Tibial nerve (tissue), 4 donors: ENCODE data around the gene SH2D3C. TPM values are rescaled to one million over a fixed set of nuclear protein-coding genes. Genes with fewer than 3 reads are reported as not detected.

Experiments used
- DNase-seq, 2 donors: peaks; one replicate each; pipeline ENCODE4 v3.0.0-alpha.2; 2019; ENCODE audit warnings: low spot score in 2 of 2
- H3K27ac ChIP-seq, 4 donors: fragments of 200-600 bp; sonication (generic) in 3 of 4; one replicate each; pipeline ENCODE4 v1.5.1; 2017 to 2019; ENCODE audit warnings: mild to moderate bottlenecking in 1 of 4
- H3K27me3 ChIP-seq, 2 donors: fragments of 200-600 bp; sonication (generic) in 1 of 2; one replicate each; pipeline versions ENCODE4 v1.5.1 to v1.6.0; 2017 to 2019
- H3K36me3 ChIP-seq, 3 donors: fragments of 200-600 bp; sonication (generic); one replicate each; pipeline ENCODE4 v1.5.1; 2018 to 2019
- H3K4me1 ChIP-seq, 4 donors: fragments of 200-600 bp; sonication (generic) in 3 of 4; one replicate each; pipeline ENCODE4 v1.5.1; 2017 to 2019
- H3K4me3 ChIP-seq, 4 donors: fragments of 200-600 bp; sonication (generic) in 3 of 4; one replicate each; pipeline ENCODE4 v1.5.1; 2017 to 2019; ENCODE audit warnings: mild to moderate bottlenecking in 1 of 4, moderate library complexity in 1 of 4
- H3K9me3 ChIP-seq, 4 donors: fragments of 200-600 bp; sonication (generic) in 3 of 4; one replicate each; pipeline ENCODE4 v1.5.1; 2017 to 2019
- EP300 ChIP-seq, 2 donors: sonication (generic); formaldehyde crosslinking; IDR thresholded peaks; one replicate each; pipeline ENCODE4 v1.6.1; 2017; ENCODE audit warnings: antibody characterized with exemption in 2 of 2, mild to moderate bottlenecking in 1 of 2
- POLR2A ChIP-seq, 2 donors: fragments of 450-650 bp; IDR thresholded peaks; one replicate each; pipeline ENCODE4 v1.6.1; 2017; ENCODE audit warnings: antibody characterized with exemption in 2 of 2, mild to moderate bottlenecking in 2 of 2, moderate library complexity in 2 of 2
- WGBS, 2 donors: methylation state at CpG; one replicate each; pipeline ENCODE4 v1.1.5; 2018; 5-methylcytosine and 5-hydroxymethylcytosine counted together
- total RNA-seq, 4 donors: library from RNA; depleted of rRNA; stranded (reverse); fragments of >200 nt; gene quantifications; one replicate each; pipeline ENCODE4 v1.1.0, GENCODE V29; 2016
- TF ChIP-seq, protein P1 (sequence below), 5 experiments: fragments of 200-600 bp in 3 of 5; fragments of 450-650 bp in 2 of 5; sonication (generic) in 3 of 5; IDR thresholded peaks; one replicate each; pipeline ENCODE4 v1.5.1; 2016 to 2019; ENCODE audit warnings: antibody characterized with exemption in 5 of 5, mild to moderate bottlenecking in 3 of 5, moderate library complexity in 2 of 5

SH2D3C gene
- total RNA-seq, 4 donors from 2014 or later: 4.2 to 18.9 (median 13.4) TPM

DNA sequence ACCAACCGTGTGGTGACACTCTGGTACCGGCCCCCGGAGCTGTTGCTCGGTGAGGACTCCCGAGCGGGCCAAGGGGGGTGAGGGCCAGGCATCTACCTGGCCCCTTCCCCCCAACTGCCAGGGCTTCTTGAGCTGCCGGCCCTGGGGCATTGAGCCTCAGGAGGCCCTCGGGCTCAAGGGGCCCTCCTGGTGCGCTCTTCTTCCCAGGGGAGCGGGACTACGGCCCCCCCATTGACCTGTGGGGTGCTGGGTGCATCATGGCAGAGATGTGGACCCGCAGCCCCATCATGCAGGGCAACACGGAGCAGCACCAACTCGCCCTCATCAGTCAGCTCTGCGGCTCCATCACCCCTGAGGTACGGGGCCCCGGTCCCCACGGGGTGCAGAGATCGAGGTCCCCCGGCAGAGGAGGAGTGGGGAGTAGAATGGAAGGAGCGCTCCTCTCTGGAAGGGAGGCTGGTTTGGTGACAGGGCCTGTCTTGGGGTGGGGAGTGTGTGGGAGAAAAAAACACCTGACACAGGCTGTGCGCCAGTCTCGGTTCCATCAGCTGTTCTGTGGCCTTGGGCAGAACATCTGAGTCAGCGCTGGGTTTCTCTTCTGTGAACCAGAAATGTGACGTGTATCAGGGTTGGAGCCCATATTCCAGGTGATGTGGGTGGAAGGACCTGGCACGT is 10.0 kb upstream of the SH2D3C start:
- H3K4me3 ChIP-seq: no peak overlapping the region
- H3K27ac ChIP-seq: peak overlapping the region in 1 of 4 donors; percentile 3
- no peak for DNase-seq
- H3K9me3 ChIP-seq: no peaks in the 10 kb centered on the region
- TF ChIP-seq, protein P1, sequence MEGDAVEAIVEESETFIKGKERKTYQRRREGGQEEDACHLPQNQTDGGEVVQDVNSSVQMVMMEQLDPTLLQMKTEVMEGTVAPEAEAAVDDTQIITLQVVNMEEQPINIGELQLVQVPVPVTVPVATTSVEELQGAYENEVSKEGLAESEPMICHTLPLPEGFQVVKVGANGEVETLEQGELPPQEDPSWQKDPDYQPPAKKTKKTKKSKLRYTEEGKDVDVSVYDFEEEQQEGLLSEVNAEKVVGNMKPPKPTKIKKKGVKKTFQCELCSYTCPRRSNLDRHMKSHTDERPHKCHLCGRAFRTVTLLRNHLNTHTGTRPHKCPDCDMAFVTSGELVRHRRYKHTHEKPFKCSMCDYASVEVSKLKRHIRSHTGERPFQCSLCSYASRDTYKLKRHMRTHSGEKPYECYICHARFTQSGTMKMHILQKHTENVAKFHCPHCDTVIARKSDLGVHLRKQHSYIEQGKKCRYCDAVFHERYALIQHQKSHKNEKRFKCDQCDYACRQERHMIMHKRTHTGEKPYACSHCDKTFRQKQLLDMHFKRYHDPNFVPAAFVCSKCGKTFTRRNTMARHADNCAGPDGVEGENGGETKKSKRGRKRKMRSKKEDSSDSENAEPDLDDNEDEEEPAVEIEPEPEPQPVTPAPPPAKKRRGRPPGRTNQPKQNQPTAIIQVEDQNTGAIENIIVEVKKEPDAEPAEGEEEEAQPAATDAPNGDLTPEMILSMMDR (IDR thresholded peaks at IDR 0.05): no peak
- no peak for TF ChIP-seq POLR2A (IDR thresholded peaks at IDR 0.05)
- no peak for TF ChIP-seq EP300 (IDR thresholded peaks at IDR 0.05)
- 84 to 86% methylated on average over 14 to 26 of the region's 26 CpGs for WGBS, 2 donors
- H3K4me1 ChIP-seq: peaks cover 0 to 52% (median 22%) of the 10 kb centered on the region in 4 donors
- H3K27me3 ChIP-seq: no peaks in the 10 kb centered on the region
- H3K36me3 ChIP-seq: peaks cover 8 to 59% (median 35%) of the 10 kb centered on the region in 3 donors

DNA sequence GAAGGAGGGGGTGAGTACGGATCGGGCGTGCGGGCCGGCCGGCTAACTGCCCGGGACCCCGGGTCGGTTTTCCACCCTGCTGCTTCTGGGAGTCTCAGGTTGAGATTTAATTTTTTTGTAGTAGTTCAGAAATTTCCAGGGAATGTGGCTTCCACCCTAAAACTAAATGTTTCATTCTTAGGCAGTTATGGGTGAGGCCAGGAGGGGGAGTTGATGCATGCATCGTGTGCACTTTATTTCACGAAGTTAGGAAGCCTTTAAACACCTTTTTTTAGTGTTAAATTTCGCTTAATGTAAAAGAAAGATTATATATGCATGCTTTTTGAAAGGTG is 8.3 kb upstream of the SH2D3C start:
- WGBS, 2 donors: 3% methylated on average over 11 to 12 of the region's 12 CpGs
- no peaks in the 10 kb centered on the region for H3K27me3 ChIP-seq
- TF ChIP-seq POLR2A (IDR thresholded peaks at IDR 0.05): no peak
- TF ChIP-seq EP300 (IDR thresholded peaks at IDR 0.05): no peak
- TF ChIP-seq, protein P1 (IDR thresholded peaks at IDR 0.05): peak in 2 of 5 experiments; percentile 42 to 49
- DNase-seq: no peak
- H3K27ac ChIP-seq: peak overlapping the region in 3 of 4 donors; percentile 86 to 96 (median 88)
- peaks cover 8 to 48% (median 35%) of the 10 kb centered on the region in 3 donors for H3K36me3 ChIP-seq
- peaks cover 0 to 60% (median 27%) of the 10 kb centered on the region in 4 donors for H3K4me1 ChIP-seq
- no peaks in the 10 kb centered on the region for H3K9me3 ChIP-seq
- peak overlapping the region; percentile 50 to 100 (median 76) for H3K4me3 ChIP-seq

DNA sequence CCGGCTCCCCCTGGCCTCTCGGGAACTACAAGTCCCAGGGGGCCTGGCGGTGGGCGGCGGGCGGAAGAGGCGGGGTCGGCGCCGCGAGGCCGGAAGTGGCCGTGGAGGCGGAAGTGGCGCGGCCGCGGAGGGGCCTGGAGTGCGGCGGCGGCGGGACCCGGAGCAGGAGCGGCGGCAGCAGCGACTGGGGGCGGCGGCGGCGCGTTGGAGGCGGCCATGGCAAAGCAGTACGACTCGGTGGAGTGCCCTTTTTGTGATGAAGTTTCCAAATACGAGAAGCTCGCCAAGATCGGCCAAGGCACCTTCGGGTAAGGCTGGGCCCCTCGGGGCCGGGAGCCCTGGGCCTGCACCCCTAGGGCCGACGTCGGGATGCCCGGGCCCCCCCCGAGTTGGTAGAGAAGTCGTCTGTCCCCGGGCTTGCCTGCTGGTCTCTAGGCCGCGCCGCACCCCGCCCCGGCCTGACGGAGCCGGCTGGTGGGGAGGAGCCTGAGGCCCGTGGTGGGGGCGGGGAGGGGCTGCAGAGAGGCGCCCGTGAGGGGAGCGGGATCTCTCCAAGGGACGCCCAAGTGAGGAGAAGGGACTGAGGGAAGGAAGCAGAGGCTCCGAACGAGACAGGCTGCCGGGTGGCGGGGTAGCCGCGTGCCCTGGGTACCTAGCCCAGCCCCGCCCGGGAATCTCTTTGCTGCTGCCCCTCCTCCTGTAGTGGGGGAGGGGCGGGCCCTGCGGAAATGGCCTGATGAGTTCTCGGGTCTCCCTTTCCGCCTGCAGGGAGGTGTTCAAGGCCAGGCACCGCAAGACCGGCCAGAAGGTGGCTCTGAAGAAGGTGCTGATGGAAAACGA is 7.7 kb upstream of the SH2D3C start, which contains the start of gene CDK9:
CDK9 (plus strand) TSS at position 102 of the 840 bp plus-strand sequence; CDS start at position 217, 115 bp downstream.
- Histone ChIP-seq H3K27me3 (no peaks in the 10 kb centered on the region), H3K27ac (peak within 1 kb of the TSS; percentile 86 to 97 (median 92)), H3K36me3 (peaks cover 8 to 42% (median 35%) of the 10 kb centered on the region in 3 donors), H3K4me1 (peaks cover 0 to 60% (median 27%) of the 10 kb centered on the region in 4 donors), H3K4me3 (peak within 1 kb of the TSS; percentile 50 to 100 (median 76)), H3K9me3 (no peaks in the 10 kb centered on the region)
- DNase-seq: peak; percentile 81 to 84
- 0 to 1% methylated on average over 25 to 30 of the region's 75 CpGs for WGBS, 2 donors
- TF ChIP-seq, protein P1 (IDR thresholded peaks at IDR 0.05): peak in 1 of 5 experiments; percentile 27
- TF ChIP-seq EP300 (IDR thresholded peaks at IDR 0.05) (peak in 1 of 2 donors; percentile 64), POLR2A (IDR thresholded peaks at IDR 0.05) (peak; percentile 34 to 81)

DNA sequence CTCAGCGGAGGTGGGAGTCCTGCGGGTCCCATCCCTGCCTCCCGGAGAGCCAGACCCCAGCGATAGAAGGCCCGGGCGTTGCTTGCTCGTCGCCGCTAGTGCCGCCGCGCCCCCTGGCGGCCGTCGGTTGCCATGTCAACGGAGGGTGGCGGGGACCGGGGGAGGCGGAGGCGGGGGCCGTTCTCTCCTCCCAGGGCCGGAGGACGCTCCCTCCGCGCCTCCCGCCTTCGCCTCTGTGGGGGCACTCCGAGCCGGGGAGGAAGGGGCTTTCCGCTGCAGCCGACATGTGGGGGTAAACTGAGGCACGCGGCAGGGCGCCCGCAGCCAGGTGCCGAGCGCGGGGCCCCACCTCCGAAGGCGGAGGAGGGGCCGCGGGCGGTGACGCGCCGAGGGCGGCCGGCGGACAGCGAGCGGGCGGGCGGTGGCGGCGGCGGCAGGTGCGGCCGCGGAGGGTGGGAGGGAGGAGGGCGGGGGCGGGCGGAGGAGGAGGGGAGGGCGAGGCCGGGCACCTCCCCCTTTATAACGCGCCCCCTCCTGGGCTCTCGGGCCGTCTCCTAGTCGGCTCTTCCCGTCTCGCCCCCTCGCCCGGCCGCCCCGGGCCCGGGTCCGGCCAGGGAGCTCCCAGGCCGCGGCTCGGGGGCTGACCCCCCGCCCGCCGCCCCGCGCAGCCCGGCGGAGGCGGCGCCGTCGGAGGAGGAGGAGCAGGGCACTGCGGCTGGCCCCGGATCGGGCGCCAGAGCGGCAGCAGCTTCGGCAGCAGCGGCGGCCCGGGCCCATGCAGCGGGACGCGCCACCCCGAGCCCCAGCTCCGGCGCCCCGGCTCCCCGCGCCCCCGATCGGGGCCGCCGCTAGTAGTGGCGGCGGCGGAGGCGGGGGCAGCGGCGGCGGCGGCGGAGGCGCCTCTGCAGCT is 6.8 kb upstream of the SH2D3C start:
- H3K9me3 ChIP-seq: no peaks in the 10 kb centered on the region
- peaks cover 0 to 64% (median 30%) of the 10 kb centered on the region in 4 donors for H3K4me1 ChIP-seq
- 0% methylated on average over 22 to 28 of the region's 123 CpGs for WGBS, 2 donors
- H3K36me3 ChIP-seq: peaks cover 8 to 33% (median 29%) of the 10 kb centered on the region in 3 donors
- TF ChIP-seq POLR2A (IDR thresholded peaks at IDR 0.05) (no peak), EP300 (IDR thresholded peaks at IDR 0.05) (peak in 1 of 2 donors; percentile 59)
- TF ChIP-seq, protein P1 (IDR thresholded peaks at IDR 0.05): peak; percentile 94 to 98 (median 97)
- no peaks in the 10 kb centered on the region for H3K27me3 ChIP-seq
- H3K4me3 ChIP-seq: peak overlapping the region; percentile 50 to 84 (median 67)
- peak; percentile 77 to 82 for DNase-seq
- peak overlapping the region; percentile 86 to 97 (median 92) for H3K27ac ChIP-seq
